ENCODE data around the gene KASH5. TPM values are rescaled to one million over a fixed set of nuclear protein-coding genes. Genes with fewer than 3 reads are reported as not detected.

KASH5 gene
- total and polyA plus RNA-seq, 2 donors (not counting 1 experiment from before 2014, with no cell fraction given) = 0.67 to 0.74 TPM

GRCh38 chr19:49344505-49345423 is 43.3 kb upstream of the KASH5 start:
- Mint-ChIP-seq H3K4me3 (no peak overlapping the region), H3K27me3 (no peaks in the 10 kb centered on the region), H3K27ac (peak overlapping the region; percentile 80), H3K4me1 (peaks cover 65% of the 10 kb centered on the region), H3K9me3 (ENCODE audit: insufficient read depth) (no peaks in the 10 kb centered on the region)
- peak; percentile 22 for DNase-seq
- no peak overlapping the region for H3K4me3 ChIP-seq (ENCODE audit: control extremely low read depth in 1 of 5, extremely low read depth in 1 of 5, insufficient read depth in 1 of 5, low read depth in 2 of 5, low read length in 4 of 5)
- H3K79me2 ChIP-seq (ENCODE audit: control insufficient read depth, insufficient read depth, low read length) = peaks cover 5% of the 10 kb centered on the region
- H3K27me3 ChIP-seq (replicated peaks in 1 of 4; ENCODE audit: control extremely low read depth in 1 of 4, control insufficient read depth in 3 of 4, insufficient read depth in 4 of 4, low read length in 3 of 4) = no peaks in the 10 kb centered on the region
- POLR2A ChIA-PET = interaction anchor here (0.6 to 1.0 kb wide), 7 partner anchors 11 to 106 kb away, joined by 3 to 9 read pairs (median 4); partner anchors contain the start of gene PIH1D1
- TF ChIP-seq CTCF (IDR thresholded peaks at IDR 0.05) (no peak), EZH2 (IDR thresholded peaks at IDR 0.05; ENCODE audit: borderline replicate concordance, insufficient read depth, low read depth, low read length, poor library complexity, severe bottlenecking) (no peak)
- WGBS (ENCODE audit: insufficient coverage) = 94% methylated on average over 11 of the region's 11 CpGs
- H2AFZ ChIP-seq (ENCODE audit: insufficient read depth, low read depth, low read length, poor library complexity, severe bottlenecking) = no peak overlapping the region
- CTCF ChIA-PET = interaction anchor here (0.7 to 1.3 kb wide), 6 partner anchors 10 to 44 kb away, joined by 3 to 7 read pairs (median 4); no protein-coding TSS in a partner anchor
- peaks cover 0 to 30% of the 10 kb centered on the region in 2 experiments for H3K36me3 ChIP-seq (replicated peaks in 1 of 2; ENCODE audit: control extremely low read depth in 1 of 2, control insufficient read depth in 1 of 2, extremely low read depth in 1 of 2, insufficient read depth in 2 of 2, low read length in 1 of 2)
- H3K4me1 ChIP-seq (ENCODE audit: control insufficient read depth in 2 of 2, insufficient read depth in 2 of 2, low read length in 2 of 2) = peaks cover 24 to 67% of the 10 kb centered on the region in 2 donors
- peaks cover 3% of the 10 kb centered on the region for H4K20me1 ChIP-seq (ENCODE audit: control insufficient read depth, insufficient read depth, low read length, poor library complexity, severe bottlenecking)
- intact Hi-C loops (cut with micrococcal nuclease) = no loop called here
- H3K9ac ChIP-seq (ENCODE audit: low read length) = no peak overlapping the region
- ATAC-seq (ENCODE audit: low read depth) = no peak
- no peak overlapping the region for H3K4me2 ChIP-seq (replicated peaks; ENCODE audit: low read depth, low read length, poor library complexity, severe bottlenecking)
- peak overlapping the region in 1 of 2 donors; percentile 27 for H3K27ac ChIP-seq (ENCODE audit: low read length in 2 of 2)
- peaks cover 0 to 9% (median 2%) of the 10 kb centered on the region in 3 donors for H3K9me3 ChIP-seq (ENCODE audit: control extremely low read depth in 1 of 3, control insufficient read depth in 2 of 3, insufficient read depth in 1 of 3, low read length in 2 of 3)

Measured in B cell (primary cell).